B cell (primary cell): Measurements from ENCODE around the gene RCVRN. TPM values are rescaled to one million over a fixed set of nuclear protein-coding genes. Genes with fewer than 3 reads are reported as not detected.

ENCODE experiments used
- ATAC-seq: fragments of 200-7000 bp; cut with Tn5 transposase; one replicate; pipeline ENCODE4 v1.10.0; 2021; ENCODE audit warnings: low read depth, mild to moderate bottlenecking, moderate number of reproducible peaks, moderate library complexity
- CTCF ChIA-PET: fragments of 350-600 bp; sonication (Branson Sonifier 250); formaldehyde crosslinking; loops from one replicate; lab custom pipeline; 2021; ENCODE audit warnings: antibody characterized with exemption, inconsistent platforms; lab: Charles Lee
- POLR2A ChIA-PET: fragments of 350-600 bp; sonication (Branson Sonifier 250); formaldehyde crosslinking; loops from one replicate; lab custom pipeline; 2021; ENCODE audit warnings: antibody characterized with exemption; lab: Charles Lee
- DNase-seq: peaks from one replicate; pipeline ENCODE4 v3.0.0; 2013
- H2AFZ ChIP-seq: 2 replicates; pipeline ENCODE4 v1.6.1; 2012; ENCODE audit warnings: mild to moderate bottlenecking, low read depth, low read length; ENCODE audit not compliant: insufficient read depth, poor library complexity, severe bottlenecking
- H3K27ac ChIP-seq, 2 donors: 1 replicate in 1 of 2; 2 replicates in 1 of 2; pipeline ENCODE4 v1.5.1; 2012 to 2013; ENCODE audit warnings: low read length in 2 of 2, mild to moderate bottlenecking in 2 of 2, moderate library complexity in 1 of 2
- H3K27me3 ChIP-seq, 4 experiments: fragments of 200-600 bp in 1 of 4; sonication (generic) in 1 of 4; replicated peaks in 1 of 4; 1 replicate in 2 of 4; 2 replicates in 2 of 4; pipeline versions ENCODE4 v1.6.1 to v1.7.0; 2013 to 2016; ENCODE audit warnings: low read length in 3 of 4, mild to moderate bottlenecking in 2 of 4, mixed read lengths in 1 of 4, moderate library complexity in 1 of 4; ENCODE audit not compliant: insufficient read depth in 4 of 4, control insufficient read depth in 3 of 4; ENCODE audit errors: control extremely low read depth in 1 of 4
- H3K36me3 ChIP-seq, 2 experiments: replicated peaks in 1 of 2; 1 replicate in 1 of 2; 2 replicates in 1 of 2; pipeline versions ENCODE4 v1.6.1 to v1.7.1; 2013; ENCODE audit warnings: low read length in 1 of 2; ENCODE audit not compliant: insufficient read depth in 2 of 2, control insufficient read depth in 1 of 2; ENCODE audit errors: control extremely low read depth in 1 of 2, extremely low read depth in 1 of 2
- H3K4me1 ChIP-seq, 2 donors: fragments of 200-600 bp in 1 of 2; sonication (generic) in 1 of 2; 1 replicate in 1 of 2; 2 replicates in 1 of 2; pipeline versions ENCODE4 v1.5.1 to v1.6.1; 2013 to 2017; ENCODE audit warnings: low read length in 2 of 2; ENCODE audit not compliant: control insufficient read depth in 2 of 2, insufficient read depth in 2 of 2
- H3K4me2 ChIP-seq: replicated peaks from 2 replicates; pipeline ENCODE3; 2012; ENCODE audit warnings: mild to moderate bottlenecking, low read depth, low read length; ENCODE audit not compliant: poor library complexity, severe bottlenecking
- H3K4me3 ChIP-seq, 5 experiments: fragments of 200-600 bp in 1 of 5; sonication (generic) in 1 of 5; 1 replicate in 3 of 5; 2 replicates in 2 of 5; pipeline versions ENCODE4 v1.5.1 to v1.7.0; 2011 to 2016; ENCODE audit warnings: low read length in 4 of 5, mild to moderate bottlenecking in 4 of 5, low read depth in 2 of 5, control low read depth in 1 of 5, moderate library complexity in 1 of 5; ENCODE audit not compliant: insufficient read depth in 1 of 5; ENCODE audit errors: control extremely low read depth in 1 of 5, extremely low read depth in 1 of 5
- H3K79me2 ChIP-seq: fragments of 200-600 bp; sonication (generic); one replicate; pipeline ENCODE4 v1.6.0; 2016; ENCODE audit warnings: low read length; ENCODE audit not compliant: control insufficient read depth, insufficient read depth
- H3K9ac ChIP-seq: fragments of 200-600 bp; sonication (generic); 2 replicates; pipeline ENCODE4 v1.6.1; 2017; ENCODE audit warnings: mild to moderate bottlenecking, low read length, moderate library complexity
- H3K9me3 ChIP-seq, 3 donors: one replicate each; pipeline versions ENCODE4 v1.6.1 to v1.7.1; 2013; ENCODE audit warnings: low read length in 2 of 3; ENCODE audit not compliant: control insufficient read depth in 2 of 3, insufficient read depth in 1 of 3; ENCODE audit errors: control extremely low read depth in 1 of 3
- H4K20me1 ChIP-seq: 2 replicates; pipeline ENCODE4 v1.6.0; 2012; ENCODE audit warnings: mild to moderate bottlenecking, low read length; ENCODE audit not compliant: insufficient read depth, control insufficient read depth, poor library complexity, severe bottlenecking
- H3K27ac Mint-ChIP-seq: one replicate; pipeline ENCODE4 v1.8.0; 2021; ENCODE audit warnings: mixed read lengths
- H3K27me3 Mint-ChIP-seq: one replicate; pipeline ENCODE4 v1.8.0; 2021; ENCODE audit warnings: mixed read lengths
- H3K4me1 Mint-ChIP-seq: one replicate; pipeline ENCODE4 v1.8.0; 2021; ENCODE audit warnings: mixed read lengths
- H3K4me3 Mint-ChIP-seq: one replicate; pipeline ENCODE4 v1.8.0; 2021; ENCODE audit warnings: mixed read lengths
- H3K9me3 Mint-ChIP-seq: one replicate; pipeline ENCODE4 v1.8.0; 2022; ENCODE audit warnings: mixed read lengths; ENCODE audit not compliant: insufficient read depth
- EZH2 ChIP-seq: IDR thresholded peaks from 2 replicates; pipeline ENCODE4 v1.6.1; 2012; ENCODE audit warnings: borderline replicate concordance, low read depth, mild to moderate bottlenecking, moderate library complexity, low read length; ENCODE audit not compliant: insufficient read depth, poor library complexity, severe bottlenecking
- WGBS: methylation state at CpG from one replicate; pipeline ENCODE4 v1.1.5; 2013; ENCODE audit warnings: missing lambda C conversion rate; ENCODE audit not compliant: insufficient coverage; 5-methylcytosine and 5-hydroxymethylcytosine counted together
- intact Hi-C: fragments of 100-400 bp; cut with micrococcal nuclease; formaldehyde crosslinking; loops from one replicate; pipeline ENCODE4 v1.10.0; 2022
- polyA plus RNA-seq: library from polyadenylated mRNA; depleted of rRNA; stranded (reverse); fragments of >200 nt; gene quantifications from 2 replicates; pipeline ENCODE4 v1.2.3, GENCODE V29; 2012
- total RNA-seq, 2 donors: library from RNA; stranded (reverse); fragments of 120-200 nt in 1 of 2; gene quantifications; 1 replicate in 1 of 2; 2 replicates in 1 of 2; pipeline versions ENCODE4 v1.2.3 to v1.2.4, GENCODE V29; 2013 to 2022
- TF ChIP-seq, protein P1 (sequence below): fragments of 200-600 bp; IDR thresholded peaks from one replicate; pipeline ENCODE4 v1.8.0; 2022; ENCODE audit warnings: antibody characterized with exemption, mild to moderate bottlenecking

The RCVRN gene
- total and polyA plus RNA-seq, 2 donors (not counting 1 experiment from before 2014, with no cell fraction given), result 0.16 TPM; not detected in 1

DNA sequence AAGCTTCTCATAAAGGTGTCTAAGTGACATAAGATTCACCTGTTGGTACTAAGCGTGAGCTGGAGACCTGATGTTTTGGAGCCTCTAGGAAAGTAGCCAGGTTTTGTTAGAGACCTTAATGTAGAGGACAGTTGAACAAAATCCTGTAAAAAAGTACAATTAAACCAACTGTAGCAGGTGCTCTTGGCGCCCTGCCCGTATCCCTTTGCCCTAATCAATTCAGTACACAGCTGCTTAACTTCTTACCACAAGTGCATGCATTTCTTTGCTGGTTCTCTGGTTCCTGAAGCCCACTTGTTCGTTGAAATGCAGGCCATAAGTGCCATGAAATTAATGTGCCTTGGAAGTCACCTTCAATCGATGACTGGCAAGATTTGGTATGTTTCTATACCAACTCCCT is 54.9 kb downstream of the RCVRN start:
- no peak overlapping the region for H3K4me2 ChIP-seq

More for the DNA sequence above, 54.9 kb downstream of the RCVRN start:
- Mint-ChIP-seq H3K27ac (no peak overlapping the region), H3K4me3 (no peak overlapping the region), H3K27me3 (peaks cover 6% of the 10 kb centered on the region), H3K9me3 (no peaks in the 10 kb centered on the region), H3K4me1 (no peaks in the 10 kb centered on the region)
- ChIA-PET CTCF (no interaction called here), POLR2A (interaction anchor here (0.5 kb wide), 1 partner anchor 10 kb away, joined by 7 read pairs; no protein-coding TSS in a partner anchor)
- no peak overlapping the region for H3K4me3 ChIP-seq
- no peak for DNase-seq
- H3K4me1 ChIP-seq, result no peaks in the 10 kb centered on the region
- no peak for ATAC-seq
- H3K36me3 ChIP-seq, result no peaks in the 10 kb centered on the region
- intact Hi-C loops, result no loop called here
- no peak for TF ChIP-seq EZH2
- TF ChIP-seq, protein P1, sequence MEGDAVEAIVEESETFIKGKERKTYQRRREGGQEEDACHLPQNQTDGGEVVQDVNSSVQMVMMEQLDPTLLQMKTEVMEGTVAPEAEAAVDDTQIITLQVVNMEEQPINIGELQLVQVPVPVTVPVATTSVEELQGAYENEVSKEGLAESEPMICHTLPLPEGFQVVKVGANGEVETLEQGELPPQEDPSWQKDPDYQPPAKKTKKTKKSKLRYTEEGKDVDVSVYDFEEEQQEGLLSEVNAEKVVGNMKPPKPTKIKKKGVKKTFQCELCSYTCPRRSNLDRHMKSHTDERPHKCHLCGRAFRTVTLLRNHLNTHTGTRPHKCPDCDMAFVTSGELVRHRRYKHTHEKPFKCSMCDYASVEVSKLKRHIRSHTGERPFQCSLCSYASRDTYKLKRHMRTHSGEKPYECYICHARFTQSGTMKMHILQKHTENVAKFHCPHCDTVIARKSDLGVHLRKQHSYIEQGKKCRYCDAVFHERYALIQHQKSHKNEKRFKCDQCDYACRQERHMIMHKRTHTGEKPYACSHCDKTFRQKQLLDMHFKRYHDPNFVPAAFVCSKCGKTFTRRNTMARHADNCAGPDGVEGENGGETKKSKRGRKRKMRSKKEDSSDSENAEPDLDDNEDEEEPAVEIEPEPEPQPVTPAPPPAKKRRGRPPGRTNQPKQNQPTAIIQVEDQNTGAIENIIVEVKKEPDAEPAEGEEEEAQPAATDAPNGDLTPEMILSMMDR, result no peak
- H3K27me3 ChIP-seq, result no peaks in the 10 kb centered on the region
- H3K9ac ChIP-seq, result no peak overlapping the region
- no peaks in the 10 kb centered on the region for H4K20me1 ChIP-seq
- no peaks in the 10 kb centered on the region for H3K79me2 ChIP-seq
- no peak overlapping the region for H2AFZ ChIP-seq
- WGBS, result 84% methylated on average over 4 of the region's 5 CpGs
- peaks cover 0 to 5% (median 0%) of the 10 kb centered on the region in 3 donors for H3K9me3 ChIP-seq
- no peak overlapping the region for H3K27ac ChIP-seq

Other genes with a start within 250 kb of the RCVRN start
- not detected in 2 replicates for gene DHRS7C, start 113.7 kb downstream of the RCVRN start, total RNA-seq
- not detected in 2 replicates for gene DHRS7C, start 113.7 kb downstream of the RCVRN start, polyA plus RNA-seq
- not detected in 2 replicates for gene GSG1L2, start 83.2 kb downstream of the RCVRN start, total RNA-seq
- gene GSG1L2, start 83.2 kb downstream of the RCVRN start, polyA plus RNA-seq, result not detected in 2 replicates
- gene GLP2R, start 79.3 kb downstream of the RCVRN start, total RNA-seq, result not detected in 2 replicates
- gene GLP2R, start 79.3 kb downstream of the RCVRN start, polyA plus RNA-seq, result not detected in 2 replicates